ENCODE results near the gene PTPRM.

The PTPRM gene

GRCh38 chr18:8356001-8356400 is 788.9 kb downstream of the PTPRM start:
- H3K4me3 ChIP-seq (ENCODE audit: low read depth in 1 of 2, low read length in 2 of 2): no peak overlapping the region
- H3K4me1 ChIP-seq (ENCODE audit: insufficient read depth, low read length): no peaks in the 10 kb centered on the region
- no peaks in the 10 kb centered on the region for H3K27me3 ChIP-seq (ENCODE audit: control insufficient read depth in 1 of 2, insufficient read depth in 2 of 2, low read length in 2 of 2)
- no peaks in the 10 kb centered on the region for H3K36me3 ChIP-seq (ENCODE audit: insufficient read depth, low read length)
- no peak overlapping the region for H3K9ac ChIP-seq (ENCODE audit: low read length)
- no peak overlapping the region for H3K27ac ChIP-seq (ENCODE audit: low read depth, low read length)
- H3K9me3 ChIP-seq (ENCODE audit: low read length): no peaks in the 10 kb centered on the region

DNA sequence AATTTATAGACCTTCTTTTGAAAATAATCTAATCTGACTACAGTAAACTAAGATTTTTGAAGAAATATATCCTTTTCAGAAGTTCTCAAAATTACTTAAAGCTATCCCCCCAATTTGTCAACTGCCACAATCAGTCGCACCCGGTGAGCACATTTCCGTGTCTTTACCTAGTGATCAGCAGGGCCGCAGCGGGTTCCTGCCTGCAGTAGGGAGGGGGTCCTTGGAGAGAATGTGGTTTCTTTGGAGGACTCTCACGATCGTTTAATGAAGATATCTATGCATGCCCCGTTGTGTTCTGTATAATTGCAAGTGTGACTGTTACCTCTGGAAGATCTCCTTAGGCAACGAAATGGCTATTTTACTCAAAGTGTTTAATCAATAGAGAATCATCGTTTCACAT is 790.2 kb downstream of the PTPRM start:
- H3K4me3 ChIP-seq (ENCODE audit: low read depth in 1 of 2, low read length in 2 of 2): no peak overlapping the region
- no peaks in the 10 kb centered on the region for H3K9me3 ChIP-seq (ENCODE audit: low read length)
- H3K4me1 ChIP-seq (ENCODE audit: insufficient read depth, low read length): no peaks in the 10 kb centered on the region
- H3K36me3 ChIP-seq (ENCODE audit: insufficient read depth, low read length): no peaks in the 10 kb centered on the region
- no peaks in the 10 kb centered on the region for H3K27me3 ChIP-seq (ENCODE audit: control insufficient read depth in 1 of 2, insufficient read depth in 2 of 2, low read length in 2 of 2)
- no peak overlapping the region for H3K27ac ChIP-seq (ENCODE audit: low read depth, low read length)
- H3K9ac ChIP-seq (ENCODE audit: low read length): no peak overlapping the region

DNA sequence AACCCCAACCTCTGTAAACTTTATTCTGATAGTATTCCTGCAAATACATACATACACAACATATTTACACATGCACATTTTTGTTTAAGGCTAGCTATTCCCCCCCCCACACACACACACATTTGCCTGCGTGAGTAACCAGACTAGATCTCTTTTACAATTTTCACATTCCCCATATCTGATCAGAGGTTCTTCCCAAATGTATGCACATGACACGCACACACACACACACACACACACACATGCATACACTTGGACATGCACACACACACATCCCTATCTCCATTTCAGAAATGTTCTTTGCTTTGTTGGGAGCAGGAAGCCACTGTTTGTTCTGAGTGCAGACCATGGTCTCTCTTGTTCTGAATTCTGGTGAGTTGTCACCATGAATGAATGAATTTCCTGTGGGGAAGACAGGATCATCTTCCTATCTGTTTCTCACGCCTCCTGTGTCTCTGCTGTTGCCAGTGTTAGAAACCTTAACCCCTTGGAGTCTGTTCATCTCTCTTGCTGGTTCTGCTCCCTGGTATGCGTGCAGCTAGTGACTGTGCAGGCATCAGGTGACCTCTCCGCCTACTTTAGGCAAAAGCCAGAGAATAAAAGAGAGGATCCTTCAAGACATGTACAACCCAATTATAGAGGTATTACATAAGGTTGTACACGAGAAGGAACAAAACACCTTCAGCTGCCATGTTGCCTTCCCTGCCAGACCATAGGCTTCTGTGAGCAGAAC is 791.1 kb downstream of the PTPRM start:
- H3K27ac ChIP-seq (ENCODE audit: low read depth, low read length): no peak overlapping the region
- peaks cover 1% of the 10 kb centered on the region for H3K4me1 ChIP-seq (ENCODE audit: insufficient read depth, low read length)
- no peak overlapping the region for H3K4me3 ChIP-seq (ENCODE audit: low read depth in 1 of 2, low read length in 2 of 2)
- no peaks in the 10 kb centered on the region for H3K36me3 ChIP-seq (ENCODE audit: insufficient read depth, low read length)
- H3K27me3 ChIP-seq (ENCODE audit: control insufficient read depth in 1 of 2, insufficient read depth in 2 of 2, low read length in 2 of 2): no peaks in the 10 kb centered on the region
- H3K9ac ChIP-seq (ENCODE audit: low read length): no peak overlapping the region
- H3K9me3 ChIP-seq (ENCODE audit: low read length): no peaks in the 10 kb centered on the region

DNA sequence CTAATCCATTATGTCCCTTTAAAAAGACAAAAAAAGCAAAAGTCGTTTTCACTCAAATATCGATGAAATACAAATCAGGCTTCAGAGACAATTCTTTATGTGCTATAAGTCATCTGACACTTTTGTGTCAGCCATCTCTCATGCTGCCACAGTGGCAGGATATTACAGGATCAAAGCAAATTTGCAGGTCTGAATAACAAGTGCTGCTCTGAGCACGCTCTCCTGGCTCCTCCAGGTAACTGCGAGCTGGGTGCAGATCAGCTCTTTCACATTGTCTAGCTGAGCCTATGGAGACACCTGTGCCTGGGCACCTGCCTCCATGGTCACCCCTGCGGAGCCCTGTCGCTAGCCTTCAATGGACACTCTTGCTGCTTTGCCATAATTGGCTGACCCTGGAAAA is 792.0 kb downstream of the PTPRM start:
- Histone ChIP-seq H3K9ac (ENCODE audit: low read length) (no peak overlapping the region), H3K27ac (ENCODE audit: low read depth, low read length) (no peak overlapping the region), H3K36me3 (ENCODE audit: insufficient read depth, low read length) (no peaks in the 10 kb centered on the region), H3K4me1 (ENCODE audit: insufficient read depth, low read length) (peaks cover 10% of the 10 kb centered on the region), H3K4me3 (ENCODE audit: low read depth in 1 of 2, low read length in 2 of 2) (no peak overlapping the region), H3K27me3 (ENCODE audit: control insufficient read depth in 1 of 2, insufficient read depth in 2 of 2, low read length in 2 of 2) (no peaks in the 10 kb centered on the region), H3K9me3 (ENCODE audit: low read length) (no peaks in the 10 kb centered on the region)

DNA sequence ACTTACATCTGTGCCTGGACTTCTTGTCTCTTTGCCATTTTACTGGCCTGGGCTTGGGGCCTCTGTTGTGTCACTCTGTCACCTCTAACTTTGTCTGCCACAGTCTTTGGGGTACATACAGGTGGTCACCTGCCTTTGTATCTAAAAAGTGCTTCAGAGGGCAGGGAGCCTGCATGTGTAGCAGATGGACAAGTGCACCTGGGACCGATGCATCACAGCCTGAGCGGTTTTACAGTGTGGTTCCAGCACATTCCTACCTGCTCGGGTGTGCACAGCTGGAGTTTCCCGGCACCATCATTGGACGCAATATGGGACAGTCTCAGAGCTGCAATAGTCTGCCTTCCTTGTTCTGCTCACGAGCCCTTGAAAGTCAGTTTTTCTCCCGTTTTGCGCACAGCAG is 792.4 kb downstream of the PTPRM start:
- Histone ChIP-seq H3K9me3 (ENCODE audit: low read length) (no peaks in the 10 kb centered on the region), H3K4me1 (ENCODE audit: insufficient read depth, low read length) (peaks cover 14% of the 10 kb centered on the region), H3K4me3 (ENCODE audit: low read depth in 1 of 2, low read length in 2 of 2) (no peak overlapping the region), H3K36me3 (ENCODE audit: insufficient read depth, low read length) (no peaks in the 10 kb centered on the region), H3K27ac (ENCODE audit: low read depth, low read length) (no peak overlapping the region), H3K9ac (ENCODE audit: low read length) (no peak overlapping the region), H3K27me3 (ENCODE audit: control insufficient read depth in 1 of 2, insufficient read depth in 2 of 2, low read length in 2 of 2) (no peaks in the 10 kb centered on the region)

DNA sequence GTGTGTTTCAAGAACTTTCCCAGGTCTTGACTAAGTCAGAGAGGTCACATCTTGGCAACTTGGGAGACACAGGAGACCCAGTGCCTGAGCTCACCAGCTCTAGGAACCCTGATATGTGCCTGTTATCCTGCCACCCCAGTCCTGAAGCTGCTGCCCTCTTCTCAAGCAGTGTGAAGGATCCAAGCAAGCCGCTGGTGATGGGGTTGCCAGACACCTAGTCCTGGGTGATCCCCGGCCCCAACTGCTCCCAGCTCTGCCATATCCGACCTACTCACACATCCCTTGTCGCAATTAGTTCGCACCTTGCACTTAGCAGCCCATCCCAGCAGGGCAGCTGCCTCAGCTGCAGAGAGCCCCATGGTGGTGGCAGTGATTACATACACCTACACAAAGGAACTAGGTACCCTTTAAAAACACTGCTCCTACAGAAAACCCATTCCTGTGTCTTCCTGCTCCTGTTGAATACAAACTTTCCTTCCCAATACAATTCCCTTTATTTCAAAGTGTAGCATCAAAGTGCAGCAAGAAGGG is 794.9 kb downstream of the PTPRM start:
- peaks cover 22% of the 10 kb centered on the region for H3K4me1 ChIP-seq (ENCODE audit: insufficient read depth, low read length)
- H3K27me3 ChIP-seq (ENCODE audit: control insufficient read depth in 1 of 2, insufficient read depth in 2 of 2, low read length in 2 of 2): no peaks in the 10 kb centered on the region
- no peaks in the 10 kb centered on the region for H3K9me3 ChIP-seq (ENCODE audit: low read length)
- no peak overlapping the region for H3K9ac ChIP-seq (ENCODE audit: low read length)
- H3K4me3 ChIP-seq (ENCODE audit: low read depth in 1 of 2, low read length in 2 of 2): no peak overlapping the region
- H3K27ac ChIP-seq (ENCODE audit: low read depth, low read length): no peak overlapping the region
- H3K36me3 ChIP-seq (ENCODE audit: insufficient read depth, low read length): no peaks in the 10 kb centered on the region

DNA sequence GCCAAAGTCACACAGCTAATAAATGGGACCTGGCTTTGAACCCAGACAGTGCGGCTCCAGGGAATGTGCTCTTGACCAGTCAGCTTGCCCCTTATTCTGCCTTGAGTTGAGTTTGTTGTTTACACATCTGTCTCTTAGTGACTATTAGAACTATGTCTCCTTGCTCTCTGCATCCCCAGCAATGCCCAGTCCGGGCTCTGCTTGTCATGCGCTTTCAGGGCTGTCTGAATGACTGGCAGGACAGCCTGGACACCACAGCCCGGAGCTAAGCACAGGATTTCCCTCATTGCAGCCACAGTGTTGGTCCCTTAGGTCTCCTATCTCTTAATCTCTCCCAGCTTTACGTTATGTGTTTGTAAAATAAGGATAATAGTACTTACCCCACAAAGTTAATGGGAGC is 795.7 kb downstream of the PTPRM start:
- peaks cover 22% of the 10 kb centered on the region for H3K4me1 ChIP-seq (ENCODE audit: insufficient read depth, low read length)
- H3K36me3 ChIP-seq (ENCODE audit: insufficient read depth, low read length): no peaks in the 10 kb centered on the region
- H3K9me3 ChIP-seq (ENCODE audit: low read length): no peaks in the 10 kb centered on the region
- no peak overlapping the region for H3K9ac ChIP-seq (ENCODE audit: low read length)
- no peak overlapping the region for H3K4me3 ChIP-seq (ENCODE audit: low read depth in 1 of 2, low read length in 2 of 2)
- no peaks in the 10 kb centered on the region for H3K27me3 ChIP-seq (ENCODE audit: control insufficient read depth in 1 of 2, insufficient read depth in 2 of 2, low read length in 2 of 2)
- no peak overlapping the region for H3K27ac ChIP-seq (ENCODE audit: low read depth, low read length)

- no peak overlapping the region for H3K27ac ChIP-seq (ENCODE audit: low read depth, low read length)
- no peaks in the 10 kb centered on the region for H3K9me3 ChIP-seq (ENCODE audit: low read length)
- H3K4me3 ChIP-seq (ENCODE audit: low read depth in 1 of 2, low read length in 2 of 2): no peak overlapping the region
- H3K36me3 ChIP-seq (ENCODE audit: insufficient read depth, low read length): no peaks in the 10 kb centered on the region
- no peaks in the 10 kb centered on the region for H3K27me3 ChIP-seq (ENCODE audit: control insufficient read depth in 1 of 2, insufficient read depth in 2 of 2, low read length in 2 of 2)
- H3K4me1 ChIP-seq (ENCODE audit: insufficient read depth, low read length): peaks cover 22% of the 10 kb centered on the region
- H3K9ac ChIP-seq (ENCODE audit: low read length): no peak overlapping the region
Observed at GRCh38 chr18:8364385-8364784, 797.3 kb downstream of the PTPRM start.

- Histone ChIP-seq H3K9ac (ENCODE audit: low read length) (no peak overlapping the region), H3K27ac (ENCODE audit: low read depth, low read length) (no peak overlapping the region), H3K27me3 (ENCODE audit: control insufficient read depth in 1 of 2, insufficient read depth in 2 of 2, low read length in 2 of 2) (no peaks in the 10 kb centered on the region), H3K4me3 (ENCODE audit: low read depth in 1 of 2, low read length in 2 of 2) (no peak overlapping the region), H3K9me3 (ENCODE audit: low read length) (no peaks in the 10 kb centered on the region), H3K36me3 (ENCODE audit: insufficient read depth, low read length) (no peaks in the 10 kb centered on the region), H3K4me1 (ENCODE audit: insufficient read depth, low read length) (peaks cover 22% of the 10 kb centered on the region)
Observed at GRCh38 chr18:8365006-8365405, 797.9 kb downstream of the PTPRM start.

- Histone ChIP-seq H3K4me3 (ENCODE audit: low read depth in 1 of 2, low read length in 2 of 2) (no peak overlapping the region), H3K9me3 (ENCODE audit: low read length) (no peaks in the 10 kb centered on the region), H3K36me3 (ENCODE audit: insufficient read depth, low read length) (no peaks in the 10 kb centered on the region), H3K27ac (ENCODE audit: low read depth, low read length) (no peak overlapping the region), H3K4me1 (ENCODE audit: insufficient read depth, low read length) (peaks cover 22% of the 10 kb centered on the region), H3K9ac (ENCODE audit: low read length) (no peak overlapping the region), H3K27me3 (ENCODE audit: control insufficient read depth in 1 of 2, insufficient read depth in 2 of 2, low read length in 2 of 2) (no peaks in the 10 kb centered on the region)
Observed at GRCh38 chr18:8365528-8365927, 798.4 kb downstream of the PTPRM start.

- Histone ChIP-seq H3K9me3 (ENCODE audit: low read length) (no peaks in the 10 kb centered on the region), H3K4me3 (ENCODE audit: low read depth in 1 of 2, low read length in 2 of 2) (no peak overlapping the region), H3K9ac (ENCODE audit: low read length) (no peak overlapping the region), H3K4me1 (ENCODE audit: insufficient read depth, low read length) (peaks cover 22% of the 10 kb centered on the region), H3K27ac (ENCODE audit: low read depth, low read length) (no peak overlapping the region), H3K27me3 (ENCODE audit: control insufficient read depth in 1 of 2, insufficient read depth in 2 of 2, low read length in 2 of 2) (no peaks in the 10 kb centered on the region), H3K36me3 (ENCODE audit: insufficient read depth, low read length) (no peaks in the 10 kb centered on the region)
Observed at GRCh38 chr18:8366070-8366469, 799.0 kb downstream of the PTPRM start.

GRCh38 chr18:8366656-8367055 is 799.5 kb downstream of the PTPRM start:
- H3K27me3 ChIP-seq (ENCODE audit: control insufficient read depth in 1 of 2, insufficient read depth in 2 of 2, low read length in 2 of 2): no peaks in the 10 kb centered on the region
- no peak overlapping the region for H3K27ac ChIP-seq (ENCODE audit: low read depth, low read length)
- no peak overlapping the region for H3K9ac ChIP-seq (ENCODE audit: low read length)
- H3K36me3 ChIP-seq (ENCODE audit: insufficient read depth, low read length): no peaks in the 10 kb centered on the region
- H3K9me3 ChIP-seq (ENCODE audit: low read length): no peaks in the 10 kb centered on the region
- H3K4me3 ChIP-seq (ENCODE audit: low read depth in 1 of 2, low read length in 2 of 2): no peak overlapping the region
- H3K4me1 ChIP-seq (ENCODE audit: insufficient read depth, low read length): peaks cover 22% of the 10 kb centered on the region
